ENCODE data around the gene HESX1. TPM values are rescaled to one million over a fixed set of nuclear protein-coding genes. Genes with fewer than 3 reads are reported as not detected.

Gene HESX1
- total RNA-seq, 1 donor from 2014 or later = 1.2 TPM

DNA sequence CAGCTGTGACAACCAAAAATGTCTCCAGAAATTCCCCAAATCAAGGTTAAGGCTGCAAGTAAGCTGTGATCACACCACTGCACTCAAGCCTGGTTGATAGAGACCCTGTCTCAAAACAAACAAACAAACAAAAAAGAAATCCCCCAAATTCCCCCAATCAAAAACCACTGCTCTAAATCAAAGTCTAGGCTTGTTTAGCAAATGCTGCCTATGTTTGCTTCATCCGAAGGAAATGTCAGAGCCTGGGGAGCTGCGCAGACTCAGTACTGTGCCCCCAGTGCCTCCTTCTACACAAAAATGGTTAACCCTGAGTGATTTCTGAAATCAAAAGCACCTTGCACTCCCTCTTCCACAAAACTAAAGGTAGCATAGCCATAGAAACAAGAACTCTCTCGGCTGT, 48.0 kb downstream of the HESX1 start:
- peak overlapping the region; percentile 11 for H3K4me3 Mint-ChIP-seq (ENCODE audit: unreplicated experiment)
- TF ChIP-seq, protein P1, sequence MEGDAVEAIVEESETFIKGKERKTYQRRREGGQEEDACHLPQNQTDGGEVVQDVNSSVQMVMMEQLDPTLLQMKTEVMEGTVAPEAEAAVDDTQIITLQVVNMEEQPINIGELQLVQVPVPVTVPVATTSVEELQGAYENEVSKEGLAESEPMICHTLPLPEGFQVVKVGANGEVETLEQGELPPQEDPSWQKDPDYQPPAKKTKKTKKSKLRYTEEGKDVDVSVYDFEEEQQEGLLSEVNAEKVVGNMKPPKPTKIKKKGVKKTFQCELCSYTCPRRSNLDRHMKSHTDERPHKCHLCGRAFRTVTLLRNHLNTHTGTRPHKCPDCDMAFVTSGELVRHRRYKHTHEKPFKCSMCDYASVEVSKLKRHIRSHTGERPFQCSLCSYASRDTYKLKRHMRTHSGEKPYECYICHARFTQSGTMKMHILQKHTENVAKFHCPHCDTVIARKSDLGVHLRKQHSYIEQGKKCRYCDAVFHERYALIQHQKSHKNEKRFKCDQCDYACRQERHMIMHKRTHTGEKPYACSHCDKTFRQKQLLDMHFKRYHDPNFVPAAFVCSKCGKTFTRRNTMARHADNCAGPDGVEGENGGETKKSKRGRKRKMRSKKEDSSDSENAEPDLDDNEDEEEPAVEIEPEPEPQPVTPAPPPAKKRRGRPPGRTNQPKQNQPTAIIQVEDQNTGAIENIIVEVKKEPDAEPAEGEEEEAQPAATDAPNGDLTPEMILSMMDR (IDR thresholded peaks at IDR 0.05) = no peak
- no peaks in the 10 kb centered on the region for H3K27me3 Mint-ChIP-seq (ENCODE audit: low read depth)
- no peaks in the 10 kb centered on the region for H3K36me3 Mint-ChIP-seq (ENCODE audit: low read depth)
- peaks cover 36% of the 10 kb centered on the region for H3K4me1 Mint-ChIP-seq (ENCODE audit: low read depth)
- no peaks in the 10 kb centered on the region for H3K9me3 Mint-ChIP-seq (ENCODE audit: low read depth)
- H3K27ac Mint-ChIP-seq (ENCODE audit: unreplicated experiment) = peak overlapping the region; percentile 47
- no peak for DNase-seq (ENCODE audit: low spot score)

DNA sequence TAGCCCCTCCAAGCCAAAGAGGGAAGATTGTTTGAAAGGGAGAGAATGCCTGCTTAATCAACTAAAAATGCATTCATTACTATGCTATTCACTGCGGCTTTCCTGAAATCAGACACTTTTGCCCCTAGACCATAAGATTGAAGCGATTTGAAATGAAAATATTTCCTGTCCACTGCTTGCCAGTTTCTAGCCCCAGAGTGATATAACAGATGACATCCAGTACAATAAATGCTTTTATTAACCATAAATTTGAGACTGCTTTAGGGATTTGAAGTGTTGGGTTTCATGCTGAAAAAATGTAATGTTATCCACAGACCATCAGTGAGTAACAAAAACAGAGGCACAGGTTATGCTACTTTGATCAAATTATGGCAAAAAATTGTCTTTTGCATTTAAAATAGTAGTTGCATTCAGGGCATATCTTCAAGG, 48.7 kb downstream of the HESX1 start:
- H3K27me3 Mint-ChIP-seq (ENCODE audit: low read depth) = no peaks in the 10 kb centered on the region
- H3K27ac Mint-ChIP-seq (ENCODE audit: unreplicated experiment) = peak overlapping the region; percentile 32
- peaks cover 36% of the 10 kb centered on the region for H3K4me1 Mint-ChIP-seq (ENCODE audit: low read depth)
- H3K36me3 Mint-ChIP-seq (ENCODE audit: low read depth) = no peaks in the 10 kb centered on the region
- no peak for DNase-seq (ENCODE audit: low spot score)
- no peak overlapping the region for H3K4me3 Mint-ChIP-seq (ENCODE audit: unreplicated experiment)
- TF ChIP-seq, protein P1 (IDR thresholded peaks at IDR 0.05) = no peak
- no peaks in the 10 kb centered on the region for H3K9me3 Mint-ChIP-seq (ENCODE audit: low read depth)

DNA sequence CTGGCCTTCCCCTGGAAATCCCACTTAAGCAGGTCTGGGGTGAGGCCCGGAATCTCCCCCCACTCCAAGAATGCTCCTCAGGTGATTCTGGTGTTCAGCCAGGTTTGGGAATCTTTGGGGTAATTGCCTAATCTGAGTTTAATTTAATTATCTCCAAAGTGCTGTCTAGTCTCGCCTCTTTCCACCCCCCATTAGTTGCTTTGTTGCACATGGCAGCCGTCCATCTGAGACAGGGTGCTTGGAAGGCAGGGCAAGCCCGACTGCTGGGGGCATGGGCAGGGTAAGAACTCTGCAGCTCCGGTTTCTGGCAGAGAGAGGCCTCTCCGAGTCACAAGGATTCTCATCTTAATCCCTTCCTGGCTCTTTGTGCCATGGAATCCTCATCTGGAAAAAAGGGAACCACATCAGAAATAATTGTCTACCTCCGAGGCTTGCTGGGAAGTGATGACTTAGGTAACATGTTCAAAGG, 49.6 kb downstream of the HESX1 start:
- H3K4me1 Mint-ChIP-seq (ENCODE audit: low read depth) = peaks cover 34% of the 10 kb centered on the region
- no peak overlapping the region for H3K4me3 Mint-ChIP-seq (ENCODE audit: unreplicated experiment)
- no peak for DNase-seq (ENCODE audit: low spot score)

More for the DNA sequence above, 49.6 kb downstream of the HESX1 start:
- H3K36me3 Mint-ChIP-seq (ENCODE audit: low read depth) = no peaks in the 10 kb centered on the region
- TF ChIP-seq, protein P1 (IDR thresholded peaks at IDR 0.05) = no peak
- H3K27ac Mint-ChIP-seq (ENCODE audit: unreplicated experiment) = peak overlapping the region; percentile 32
- no peaks in the 10 kb centered on the region for H3K9me3 Mint-ChIP-seq (ENCODE audit: low read depth)
- H3K27me3 Mint-ChIP-seq (ENCODE audit: low read depth) = no peaks in the 10 kb centered on the region

Other genes with a start within 250 kb of the HESX1 start
- gene SPATA12, start 139.3 kb downstream of the HESX1 start, total RNA-seq = not detected in 3 replicates
- gene IL17RD, start 34.6 kb downstream of the HESX1 start, total RNA-seq = 5.1 to 6.3 TPM (median 6.1 TPM) in 3 replicates
- gene APPL1, start 27.8 kb upstream of the HESX1 start, total RNA-seq = 34.1 to 40.9 TPM (median 36.7 TPM) in 3 replicates
- gene ASB14, start 92.7 kb upstream of the HESX1 start, total RNA-seq = not detected in 3 replicates